Transverse colon (tissue), 4 donors: ENCODE data around the gene CFAP221. TPM values are rescaled to one million over a fixed set of nuclear protein-coding genes. Genes with fewer than 3 reads are reported as not detected.

Source experiments
- DNase-seq: peaks from one replicate; pipeline ENCODE4 v3.0.0-alpha.2; 2019
- H3K27ac ChIP-seq, 4 donors: fragments of 200-600 bp; sonication (generic); 2 replicates each; pipeline ENCODE4 v1.5.1; 2016 to 2018; ENCODE audit warnings: inconsistent platforms in 4 of 4
- H3K27me3 ChIP-seq: fragments of 200-600 bp; sonication (generic); 2 replicates; pipeline ENCODE4 v1.5.1; 2017; ENCODE audit warnings: inconsistent platforms
- H3K36me3 ChIP-seq, 4 donors: fragments of 200-600 bp; sonication (generic); 2 replicates each; pipeline ENCODE4 v1.5.1; 2017 to 2019; ENCODE audit warnings: inconsistent platforms in 4 of 4
- H3K4me1 ChIP-seq, 4 donors: fragments of 200-600 bp; sonication (generic); 2 replicates each; pipeline ENCODE4 v1.5.1; 2017 to 2020; ENCODE audit warnings: inconsistent platforms in 4 of 4
- H3K4me3 ChIP-seq, 4 donors: fragments of 200-600 bp; sonication (generic); 1 replicate in 1 of 4; 2 replicates in 3 of 4; pipeline versions ENCODE4 v1.5.1 to v1.6.1; 2017 to 2019; ENCODE audit warnings: inconsistent platforms in 4 of 4
- H3K9me3 ChIP-seq, 2 donors: fragments of 200-600 bp; sonication (generic); 2 replicates each; pipeline ENCODE4 v1.5.1; 2017 to 2019; ENCODE audit warnings: inconsistent platforms in 2 of 2
- EP300 ChIP-seq: sonication (generic); formaldehyde crosslinking; IDR thresholded peaks from one replicate; pipeline ENCODE4 v1.6.1; 2017; ENCODE audit warnings: antibody characterized with exemption, low read depth
- POLR2A ChIP-seq: fragments of 450-650 bp; IDR thresholded peaks from one replicate; pipeline ENCODE4 v1.6.1; 2016; ENCODE audit warnings: antibody characterized with exemption, mild to moderate bottlenecking, moderate library complexity
- POLR2AphosphoS5 ChIP-seq, 3 donors: sonication (generic); formaldehyde crosslinking; IDR thresholded peaks; one replicate each; pipeline ENCODE4 v1.6.1; 2016; ENCODE audit warnings: antibody characterized with exemption in 3 of 3
- WGBS, 2 donors: methylation state at CpG; one replicate each; pipeline ENCODE4 v1.1.5; 2018; ENCODE audit warnings: low coverage in 1 of 2; 5-methylcytosine and 5-hydroxymethylcytosine counted together
- in situ Hi-C, 4 donors: fragments of 200-750 bp; cut with MboI; loops; one replicate each; pipeline versions ENCODE4 v1.15.0 to v1.15.1; 2017; ENCODE audit warnings: low sequenced_read_pairs in 3 of 4, low pct_ligation_motif_present in 1 of 4, low pct_unique_long_range_greater_than_20kb in 1 of 4
- intact Hi-C: fragments of 100-400 bp; cut with DNase I; formaldehyde crosslinking; loops from one replicate; pipeline ENCODE4 v1.15.1; 2023; ENCODE audit warnings: low total_unique reads
- total RNA-seq, 4 donors: library from RNA; depleted of rRNA; stranded (reverse); fragments of >200 nt; gene quantifications; one replicate each; pipeline ENCODE4 v1.1.0, GENCODE V29; 2016
- TF ChIP-seq, protein P1 (sequence below), 5 experiments: fragments of 200-600 bp in 3 of 5; fragments of 450-650 bp in 2 of 5; sonication (generic) in 3 of 5; IDR thresholded peaks; 1 replicate in 2 of 5; 2 replicates in 3 of 5; pipeline ENCODE4 v1.5.1; 2016 to 2017; ENCODE audit warnings: antibody characterized with exemption in 5 of 5, inconsistent platforms in 3 of 5, mild to moderate bottlenecking in 2 of 5, moderate library complexity in 1 of 5

The CFAP221 gene
- total RNA-seq, 4 donors from 2014 or later: not detected

DNA sequence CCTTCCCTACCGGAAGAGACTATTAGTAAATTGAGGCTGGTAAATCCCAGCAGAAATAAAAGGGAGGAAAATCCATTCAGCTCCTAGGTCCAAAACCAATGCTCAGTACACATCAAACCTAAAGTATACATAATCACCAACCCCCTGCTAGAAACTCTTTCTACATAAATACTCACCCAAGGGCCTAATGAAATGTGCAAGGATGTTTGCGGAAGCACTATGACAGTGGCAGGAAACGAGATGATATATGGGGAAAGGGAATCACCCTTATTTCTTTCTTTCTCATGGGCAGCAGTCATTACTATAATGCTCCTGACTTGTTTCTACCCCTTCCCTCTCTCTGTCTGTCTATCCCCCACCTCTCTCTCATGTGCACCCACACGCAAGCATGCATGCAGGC is 18.6 kb upstream of the CFAP221 start:
- peaks cover 0 to 3% (median 0%) of the 10 kb centered on the region in 4 donors for H3K4me1 ChIP-seq
- intact Hi-C loops: no loop called here

DNA sequence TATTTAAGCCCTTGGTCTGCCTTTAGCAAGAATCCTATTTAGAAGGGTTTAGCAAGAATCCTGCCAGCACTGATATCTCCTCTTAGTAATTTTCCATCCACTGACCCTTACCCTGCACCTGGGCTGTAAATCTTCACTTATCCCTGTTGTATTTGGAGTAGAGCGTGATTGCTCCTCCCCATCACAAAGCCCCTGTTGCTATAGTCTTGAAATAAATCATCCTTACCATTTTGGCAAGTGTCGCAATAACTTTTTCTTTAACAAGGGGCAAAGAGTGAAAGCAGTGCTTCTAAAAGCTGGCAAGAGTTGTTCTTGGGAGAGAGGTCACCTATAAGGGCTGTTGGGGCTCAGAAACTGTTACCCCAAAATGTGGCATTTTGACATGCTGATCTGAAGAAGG is 16.2 kb upstream of the CFAP221 start:
- H3K27ac ChIP-seq: no peak overlapping the region
- TF ChIP-seq POLR2AphosphoS5 (IDR thresholded peaks at IDR 0.05): no peak
- TF ChIP-seq, protein P1, sequence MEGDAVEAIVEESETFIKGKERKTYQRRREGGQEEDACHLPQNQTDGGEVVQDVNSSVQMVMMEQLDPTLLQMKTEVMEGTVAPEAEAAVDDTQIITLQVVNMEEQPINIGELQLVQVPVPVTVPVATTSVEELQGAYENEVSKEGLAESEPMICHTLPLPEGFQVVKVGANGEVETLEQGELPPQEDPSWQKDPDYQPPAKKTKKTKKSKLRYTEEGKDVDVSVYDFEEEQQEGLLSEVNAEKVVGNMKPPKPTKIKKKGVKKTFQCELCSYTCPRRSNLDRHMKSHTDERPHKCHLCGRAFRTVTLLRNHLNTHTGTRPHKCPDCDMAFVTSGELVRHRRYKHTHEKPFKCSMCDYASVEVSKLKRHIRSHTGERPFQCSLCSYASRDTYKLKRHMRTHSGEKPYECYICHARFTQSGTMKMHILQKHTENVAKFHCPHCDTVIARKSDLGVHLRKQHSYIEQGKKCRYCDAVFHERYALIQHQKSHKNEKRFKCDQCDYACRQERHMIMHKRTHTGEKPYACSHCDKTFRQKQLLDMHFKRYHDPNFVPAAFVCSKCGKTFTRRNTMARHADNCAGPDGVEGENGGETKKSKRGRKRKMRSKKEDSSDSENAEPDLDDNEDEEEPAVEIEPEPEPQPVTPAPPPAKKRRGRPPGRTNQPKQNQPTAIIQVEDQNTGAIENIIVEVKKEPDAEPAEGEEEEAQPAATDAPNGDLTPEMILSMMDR (IDR thresholded peaks at IDR 0.05): no peak
- no peak for TF ChIP-seq EP300
- TF ChIP-seq POLR2A: no peak
- no peak overlapping the region for H3K4me3 ChIP-seq
- no peaks in the 10 kb centered on the region for H3K4me1 ChIP-seq
- 53 to 84% methylated on average over 2 of the region's 2 CpGs for WGBS, 2 donors
- intact Hi-C loops (no loop called here), in situ Hi-C loops (no loop called here)
- no peaks in the 10 kb centered on the region for H3K36me3 ChIP-seq
- peaks cover 1 to 2% of the 10 kb centered on the region in 2 donors for H3K9me3 ChIP-seq
- no peak for DNase-seq
- peaks cover 37% of the 10 kb centered on the region for H3K27me3 ChIP-seq

More for the DNA sequence above, 18.6 kb upstream of the CFAP221 start:
- no peak for TF ChIP-seq POLR2A
- no peak for TF ChIP-seq EP300
- TF ChIP-seq, protein P1 (IDR thresholded peaks at IDR 0.05): no peak
- TF ChIP-seq POLR2AphosphoS5 (IDR thresholded peaks at IDR 0.05): no peak
- in situ Hi-C loops: no loop called here
- H3K9me3 ChIP-seq: no peaks in the 10 kb centered on the region
- no peaks in the 10 kb centered on the region for H3K36me3 ChIP-seq
- peaks cover 53% of the 10 kb centered on the region for H3K27me3 ChIP-seq
- H3K27ac ChIP-seq: no peak overlapping the region
- DNase-seq: no peak
- no peak overlapping the region for H3K4me3 ChIP-seq
- 62 to 66% methylated on average over 2 to 4 of the region's 4 CpGs for WGBS, 2 donors

DNA sequence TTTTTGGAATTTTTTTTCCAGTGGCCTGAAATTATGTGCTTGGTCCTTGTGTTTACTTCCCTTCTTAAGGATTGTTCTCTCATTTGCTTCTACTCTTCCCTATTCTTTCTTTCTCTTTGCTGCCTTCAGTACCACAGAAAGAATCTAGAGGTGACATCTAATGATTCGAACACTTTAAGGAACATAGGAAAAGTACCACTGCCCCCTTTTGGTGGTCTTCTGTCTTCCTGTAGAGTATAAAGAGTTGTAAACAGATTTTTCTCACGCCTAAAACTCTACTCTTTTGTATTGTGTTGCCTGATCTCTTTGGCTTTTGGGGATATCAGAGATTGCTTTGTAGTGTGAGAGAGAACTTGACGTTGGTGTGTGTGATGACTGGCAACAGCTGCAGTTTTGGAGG is 13.0 kb upstream of the CFAP221 start:
- in situ Hi-C loops (no loop called here), intact Hi-C loops (no loop called here)
- WGBS, 2 donors: 47 to 59% methylated on average over 2 to 3 of the region's 3 CpGs
- DNase-seq: no peak
- TF ChIP-seq POLR2AphosphoS5 (IDR thresholded peaks at IDR 0.05) (no peak), POLR2A (no peak), EP300 (no peak)
- TF ChIP-seq, protein P1 (IDR thresholded peaks at IDR 0.05): no peak
- Histone ChIP-seq H3K9me3 (peaks cover 9 to 13% of the 10 kb centered on the region in 2 donors), H3K36me3 (no peaks in the 10 kb centered on the region), H3K27me3 (peaks cover 7% of the 10 kb centered on the region), H3K27ac (no peak overlapping the region), H3K4me3 (no peak overlapping the region), H3K4me1 (no peaks in the 10 kb centered on the region)

DNA sequence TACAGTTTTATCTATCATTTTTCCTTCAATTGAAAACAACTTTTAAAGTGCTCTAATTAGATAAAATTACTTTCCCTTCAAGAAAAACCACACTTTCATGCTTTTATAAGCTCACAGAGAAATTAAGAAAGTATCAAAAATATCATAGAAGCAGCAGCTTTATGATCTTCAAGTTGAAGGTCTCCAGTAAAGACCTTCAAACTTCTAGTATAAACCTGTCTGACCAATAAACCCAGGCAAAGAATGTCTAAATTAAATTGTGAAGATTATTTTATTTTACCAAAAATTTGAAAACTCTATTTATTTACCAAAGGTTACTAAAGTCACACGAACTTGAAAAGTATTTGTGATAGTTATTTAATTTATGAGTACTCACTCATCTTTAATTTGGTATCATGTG is 10.7 kb upstream of the CFAP221 start:
- Histone ChIP-seq H3K27ac (no peak overlapping the region), H3K9me3 (peaks cover 9 to 13% of the 10 kb centered on the region in 2 donors), H3K36me3 (no peaks in the 10 kb centered on the region), H3K27me3 (peaks cover 4% of the 10 kb centered on the region), H3K4me1 (no peaks in the 10 kb centered on the region), H3K4me3 (no peak overlapping the region)
- intact Hi-C loops: no loop called here
- 63 to 72% methylated on average over 1 of the region's 1 CpG for WGBS, 2 donors
- in situ Hi-C loops: no loop called here
- DNase-seq: no peak
- TF ChIP-seq EP300: no peak

DNA sequence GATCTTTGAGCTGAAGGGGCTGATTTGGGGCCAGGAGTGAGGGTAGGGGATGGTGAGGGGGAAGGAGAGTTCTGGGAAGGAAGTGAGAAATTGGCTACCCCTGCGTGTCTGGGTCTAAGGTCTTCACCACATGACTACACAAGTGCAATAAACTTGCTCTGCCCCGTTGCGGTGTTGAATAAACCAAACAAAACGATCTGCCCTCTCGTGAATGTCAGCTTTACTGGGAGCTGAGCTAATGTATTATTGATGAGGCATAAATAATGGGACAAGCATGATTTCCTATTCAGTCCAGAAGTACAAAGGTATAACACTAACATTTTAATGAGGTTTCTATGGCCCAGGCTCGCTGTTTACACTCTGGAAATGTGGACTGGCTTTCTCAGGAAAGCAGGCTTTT is 8.0 kb upstream of the CFAP221 start:
- Histone ChIP-seq H3K27ac (no peak overlapping the region), H3K4me3 (no peak overlapping the region), H3K36me3 (no peaks in the 10 kb centered on the region), H3K4me1 (no peaks in the 10 kb centered on the region), H3K9me3 (peaks cover 9 to 13% of the 10 kb centered on the region in 2 donors), H3K27me3 (peaks cover 11% of the 10 kb centered on the region)
- DNase-seq: no peak
- no peak for TF ChIP-seq POLR2AphosphoS5 (IDR thresholded peaks at IDR 0.05)
- no peak for TF ChIP-seq POLR2A
- TF ChIP-seq, protein P1 (IDR thresholded peaks at IDR 0.05): no peak
- no peak for TF ChIP-seq EP300
- 50 to 58% methylated on average over 6 of the region's 6 CpGs for WGBS, 2 donors
- in situ Hi-C loops: no loop called here
- intact Hi-C loops: no loop called here
